Fibroblast of skin of back (primary cell): ENCODE measurements around the gene SNAI3.

ENCODE experiments used
- DNase-seq: peaks from one replicate; pipeline ENCODE4 v3.0.0-alpha.2; 2013

The SNAI3 gene

DNA sequence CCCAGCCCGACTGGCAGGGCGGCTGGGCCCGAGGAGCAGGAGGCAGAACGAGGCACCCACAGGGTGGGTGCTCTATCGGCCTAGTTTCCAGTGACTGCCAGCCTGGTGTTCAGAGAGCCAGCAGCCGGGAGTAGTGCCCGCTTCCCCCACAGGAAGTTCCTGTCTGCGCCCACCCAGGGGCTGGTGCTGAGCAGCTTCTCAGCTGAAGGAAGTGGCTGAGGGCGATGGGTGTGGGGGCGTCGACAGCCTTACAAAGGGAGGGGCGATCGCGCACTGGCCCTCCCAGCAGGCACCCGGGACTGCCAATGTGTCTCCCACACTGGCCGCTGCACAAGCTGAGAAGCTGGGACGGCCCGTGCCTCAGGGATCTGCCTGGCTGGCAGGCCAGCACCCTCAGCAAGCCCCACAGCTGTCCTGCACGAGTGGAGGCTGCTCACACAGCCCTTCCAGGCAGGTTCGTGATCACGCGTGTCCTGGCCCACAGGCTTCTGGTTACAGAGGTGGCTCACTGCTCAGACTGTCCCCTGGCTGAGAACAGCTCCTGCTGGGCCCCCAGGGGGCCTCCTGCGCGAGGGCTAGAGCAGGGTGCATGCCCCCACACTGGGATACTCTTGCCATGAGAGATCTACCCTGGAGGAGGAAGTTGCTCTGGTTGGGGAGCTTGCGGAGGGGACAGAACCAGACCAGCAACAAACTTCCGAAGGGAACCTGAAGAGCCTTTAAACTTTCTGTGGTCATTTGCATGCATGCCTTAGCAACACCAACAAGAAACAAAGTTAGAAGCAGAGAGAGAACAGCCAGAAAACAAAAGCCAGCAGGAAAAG is 17.4 kb upstream of the SNAI3 start:
- no peak for DNase-seq

DNA sequence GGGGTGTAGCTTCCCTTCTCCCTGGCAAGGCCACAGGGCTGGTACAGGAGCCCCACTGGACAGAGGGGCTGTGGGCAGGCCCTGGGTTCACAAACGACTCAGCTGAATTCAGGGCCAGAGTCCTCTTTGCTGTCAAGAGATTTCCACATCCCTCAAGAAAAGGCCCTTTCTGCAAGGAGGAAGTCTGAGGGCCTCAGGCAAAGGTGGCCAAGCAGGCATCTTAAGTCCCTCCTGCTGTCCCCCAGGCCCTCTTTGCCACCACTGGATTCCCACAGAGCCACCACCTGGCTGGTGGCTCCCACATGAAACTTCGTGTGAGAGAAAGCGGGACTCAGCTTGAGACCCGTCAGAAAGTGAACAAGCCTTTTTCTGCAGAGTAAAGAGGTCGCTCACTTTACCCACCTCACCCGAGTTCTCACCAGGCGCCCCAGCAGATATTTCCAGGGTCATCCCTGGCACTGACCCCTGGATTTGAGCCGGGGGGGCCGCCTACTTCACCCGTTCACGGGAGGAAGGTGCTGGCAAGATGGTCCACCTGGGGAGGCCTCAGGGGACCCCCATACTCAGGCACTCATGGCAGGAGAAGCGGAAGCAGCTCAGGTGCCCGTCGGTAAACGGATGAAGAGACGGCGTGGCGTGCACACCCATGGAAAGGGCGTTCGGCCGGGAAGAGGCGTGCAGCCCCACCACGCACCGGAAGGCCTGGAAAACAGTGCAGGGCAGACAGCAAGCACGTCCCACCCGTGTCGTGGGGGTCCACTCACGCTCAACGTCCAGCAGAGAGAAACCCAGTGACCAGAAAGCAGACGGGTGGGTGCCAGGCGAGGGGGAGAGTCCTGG is 16.3 kb upstream of the SNAI3 start:
- DNase-seq, result no peak

DNA sequence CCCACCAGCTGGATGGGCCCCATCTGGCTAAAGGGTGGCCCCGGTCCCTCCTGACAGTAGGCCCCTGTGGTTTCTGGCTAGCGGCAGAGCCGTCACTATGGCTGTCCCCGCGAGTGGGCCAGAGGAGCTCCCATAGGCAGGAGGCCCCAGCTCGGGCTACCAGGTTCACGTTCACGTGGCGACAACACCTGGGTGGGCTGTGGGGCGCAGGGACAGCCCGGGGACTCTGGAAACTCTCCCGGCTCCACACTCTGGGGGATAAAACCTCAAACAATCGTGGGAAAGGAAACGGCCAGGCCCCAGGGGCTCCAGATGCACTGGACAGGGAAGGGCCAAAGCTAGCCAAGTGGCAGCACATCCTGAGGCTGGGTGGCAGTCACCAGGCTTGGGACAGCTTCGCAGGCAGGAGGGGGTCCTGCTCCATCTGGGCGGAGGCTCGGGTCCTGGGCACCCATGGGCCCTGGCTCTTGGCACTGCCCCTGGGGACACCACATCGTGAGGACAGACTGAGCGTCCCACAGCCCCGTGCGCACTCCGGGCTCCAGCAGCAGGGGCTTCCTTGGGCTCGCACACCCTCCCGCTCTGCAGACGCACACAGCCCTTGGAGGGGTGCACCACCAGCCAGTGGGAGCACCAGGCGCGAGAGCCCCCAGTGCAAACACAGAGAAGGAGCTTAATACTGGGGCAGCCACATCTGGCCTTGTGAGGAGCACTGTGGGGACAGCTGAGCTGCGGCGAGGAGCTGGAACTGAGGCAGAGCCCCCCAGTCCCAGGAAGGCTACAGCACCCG is 15.5 kb upstream of the SNAI3 start:
- no peak for DNase-seq

DNA sequence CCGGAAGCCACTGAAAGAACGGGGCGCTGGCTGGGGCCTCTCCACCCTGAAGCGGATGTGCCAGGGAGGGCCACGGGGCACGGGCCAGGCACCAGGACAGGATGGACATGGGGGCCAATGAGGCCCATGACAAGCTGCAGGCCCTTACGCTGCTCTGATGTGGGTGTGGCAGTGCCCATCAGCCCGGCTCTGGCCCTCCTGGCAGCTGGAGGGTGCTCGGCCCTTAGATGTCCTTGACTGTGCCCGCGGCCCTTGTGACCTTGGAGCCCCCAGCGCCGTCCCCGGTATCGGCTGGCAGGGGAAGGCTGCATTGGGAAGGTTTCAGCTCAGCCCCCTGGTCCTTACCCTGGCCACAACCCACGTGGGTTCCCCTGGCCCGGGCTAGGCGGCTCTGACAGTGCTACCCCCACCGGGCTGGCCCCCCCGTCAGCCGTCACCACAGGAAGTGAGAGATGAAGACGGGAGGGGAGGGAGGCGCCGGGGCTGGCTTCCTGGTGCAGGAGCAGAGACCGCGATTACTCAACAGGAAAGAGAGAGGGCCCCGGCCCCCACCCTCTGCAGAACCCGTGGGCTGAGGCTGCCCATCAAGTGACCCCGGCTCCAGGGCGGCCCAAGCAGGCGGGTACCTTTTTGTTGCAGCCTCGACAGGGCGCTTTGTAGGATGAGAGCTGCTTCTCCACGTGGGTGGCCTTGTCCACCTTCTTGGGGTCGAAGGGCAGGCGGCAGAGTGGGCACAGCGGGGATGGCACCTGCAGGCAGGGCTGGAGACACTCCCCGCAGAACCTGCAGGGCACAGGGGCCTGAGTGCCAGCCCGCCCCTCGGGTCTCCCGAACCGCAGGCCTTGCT is 14.6 kb upstream of the SNAI3 start:
- DNase-seq, result peak; percentile 78

DNA sequence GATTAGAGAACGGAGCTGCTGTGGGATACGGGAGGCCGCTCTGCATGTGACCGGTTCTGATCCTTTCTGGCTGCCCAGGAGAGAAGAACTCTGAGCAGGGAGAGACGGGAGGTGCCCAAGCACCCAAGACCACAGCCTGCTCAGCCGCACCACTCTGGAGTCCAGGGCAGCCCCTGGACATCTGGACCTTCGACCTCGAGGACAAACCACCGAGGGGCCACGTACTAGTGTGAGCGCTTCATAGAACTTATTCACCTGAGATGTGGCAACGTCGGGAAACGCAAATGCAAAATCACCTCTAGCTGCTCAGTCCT is 14.0 kb upstream of the SNAI3 start:
- DNase-seq, result no peak

DNA sequence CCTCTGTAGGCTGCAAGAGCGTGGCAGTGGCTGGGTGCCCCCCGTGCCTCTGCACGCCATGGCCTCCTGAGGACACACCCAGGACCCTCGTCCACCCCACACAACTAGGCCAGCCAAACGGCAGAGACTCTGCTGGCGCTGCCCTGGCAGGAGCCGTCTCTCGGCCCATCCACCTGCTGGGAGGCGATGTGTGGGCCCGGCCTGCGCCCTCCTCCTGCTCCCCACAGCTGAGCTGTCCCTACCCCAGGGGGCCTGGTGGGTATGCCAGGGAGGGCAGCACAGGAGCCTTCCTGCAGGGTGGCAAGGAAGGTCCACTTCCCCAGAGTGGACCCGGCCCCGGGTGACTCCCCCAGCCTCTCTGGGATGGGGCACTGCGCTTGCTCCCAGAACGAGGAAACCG is 12.9 kb upstream of the SNAI3 start:
- DNase-seq, result no peak

DNA sequence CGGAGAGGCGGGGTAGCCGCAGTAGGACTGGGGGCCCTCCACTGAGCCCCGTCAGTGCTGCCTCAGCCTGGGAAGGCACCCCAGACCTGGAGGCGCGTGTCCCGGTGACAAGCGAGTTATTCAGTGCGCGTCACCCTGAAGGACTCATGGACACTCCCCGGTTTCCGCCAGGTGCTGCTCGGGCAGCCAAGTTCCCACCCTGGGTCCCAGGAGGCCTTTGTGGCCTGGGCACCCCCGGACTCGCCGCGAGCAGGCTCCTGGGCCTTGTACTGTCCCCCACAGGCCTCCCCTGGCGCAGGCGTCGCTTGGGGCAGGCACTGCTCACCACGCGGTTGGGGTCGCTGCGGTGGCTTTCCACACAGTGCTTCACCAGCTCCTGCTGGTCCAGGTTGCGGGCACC is 12.3 kb upstream of the SNAI3 start:
- no peak for DNase-seq

DNA sequence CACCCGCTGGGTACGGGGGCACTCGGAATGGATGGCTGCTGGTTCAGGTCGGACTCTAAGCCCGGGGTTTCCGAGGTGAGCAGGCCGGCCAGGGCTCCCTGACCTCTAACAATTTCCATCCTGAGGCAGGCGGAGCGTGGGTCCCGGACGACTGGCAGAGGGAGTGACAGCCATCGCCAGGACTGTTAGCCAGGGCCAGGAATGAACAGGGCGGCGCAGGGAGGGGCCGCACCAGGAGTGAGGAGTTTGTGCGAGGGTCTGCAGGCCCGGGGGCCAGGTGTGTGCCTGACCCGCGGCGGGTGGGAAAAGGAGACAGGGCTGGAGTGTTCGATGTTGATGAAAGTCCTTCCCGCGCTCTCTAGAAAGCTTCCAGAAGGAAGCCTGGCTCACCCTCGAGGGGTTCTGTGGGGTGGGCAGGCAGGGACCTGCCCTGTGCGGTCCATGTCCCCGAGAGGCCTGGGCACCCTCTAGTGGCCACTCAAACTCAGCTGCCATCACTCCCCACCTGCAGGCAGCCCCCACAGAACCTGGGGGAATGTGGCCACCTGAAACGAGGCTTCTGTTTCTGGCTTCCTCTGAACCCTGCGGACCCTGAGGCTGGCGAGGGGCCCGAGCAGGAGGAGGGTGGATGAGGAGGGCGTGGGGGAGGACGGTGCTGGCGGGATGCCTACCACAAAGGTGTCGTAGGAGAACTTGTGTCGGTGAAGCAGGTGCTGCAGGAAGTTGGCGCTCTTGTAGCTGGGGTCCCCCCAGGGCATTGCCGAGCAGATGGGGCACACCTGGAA is 11.7 kb upstream of the SNAI3 start:
- DNase-seq, result no peak

DNA sequence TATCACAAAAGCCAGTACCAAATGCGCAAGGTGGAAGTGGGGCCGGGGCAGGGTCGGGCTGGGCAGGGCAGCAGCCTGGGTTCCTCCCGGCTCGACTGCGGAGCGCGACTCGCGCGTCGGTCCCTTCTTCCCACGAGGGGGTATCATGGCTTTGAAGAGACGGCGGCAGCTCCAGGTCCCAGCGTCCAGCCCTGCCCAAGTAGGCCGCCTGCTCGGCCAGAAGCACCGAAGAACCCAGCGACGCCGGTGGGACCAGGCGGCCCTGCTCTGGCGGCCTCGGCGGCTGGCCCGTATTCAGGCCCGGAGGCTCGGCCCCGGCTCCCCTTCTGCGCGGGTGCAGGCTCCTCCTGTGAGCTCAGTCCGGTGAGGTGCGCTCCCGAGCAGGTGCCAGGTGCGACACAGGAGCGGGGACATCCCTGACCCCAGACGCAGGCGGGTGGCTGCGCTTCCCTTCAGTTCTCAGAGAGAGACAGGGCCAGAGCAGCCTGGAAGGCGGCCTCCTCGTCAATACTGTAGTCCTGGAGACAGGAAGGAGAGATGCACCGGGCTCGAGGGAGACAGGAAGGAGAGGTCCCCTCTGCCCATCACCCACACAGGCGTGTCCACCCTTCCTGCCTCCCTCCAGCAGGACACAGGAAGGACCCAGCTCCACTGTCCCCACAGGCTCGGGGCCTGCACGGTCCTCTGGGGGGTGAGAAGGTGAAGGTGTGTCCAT is 11.0 kb upstream of the SNAI3 start:
- DNase-seq, result no peak

DNA sequence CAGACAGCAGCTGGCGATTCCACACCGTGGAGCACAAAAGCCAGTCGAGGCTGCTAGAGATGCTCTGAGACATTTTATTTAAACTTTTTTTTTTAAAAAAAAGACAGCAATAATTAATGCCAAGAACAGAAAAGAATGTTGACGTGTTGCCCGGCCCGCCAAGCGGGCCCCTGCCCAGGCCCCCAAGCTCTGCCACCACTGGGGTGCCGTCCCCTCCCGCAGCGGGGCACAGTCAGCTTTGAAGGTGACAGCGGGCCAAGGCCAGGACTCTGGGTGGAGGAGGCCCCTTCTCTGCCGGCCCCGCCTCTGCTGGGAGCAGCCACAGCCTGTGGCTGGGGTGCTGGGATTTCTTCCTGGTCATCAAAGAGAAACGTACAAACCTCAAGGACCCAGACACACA is 10.1 kb upstream of the SNAI3 start:
- no peak for DNase-seq

DNA sequence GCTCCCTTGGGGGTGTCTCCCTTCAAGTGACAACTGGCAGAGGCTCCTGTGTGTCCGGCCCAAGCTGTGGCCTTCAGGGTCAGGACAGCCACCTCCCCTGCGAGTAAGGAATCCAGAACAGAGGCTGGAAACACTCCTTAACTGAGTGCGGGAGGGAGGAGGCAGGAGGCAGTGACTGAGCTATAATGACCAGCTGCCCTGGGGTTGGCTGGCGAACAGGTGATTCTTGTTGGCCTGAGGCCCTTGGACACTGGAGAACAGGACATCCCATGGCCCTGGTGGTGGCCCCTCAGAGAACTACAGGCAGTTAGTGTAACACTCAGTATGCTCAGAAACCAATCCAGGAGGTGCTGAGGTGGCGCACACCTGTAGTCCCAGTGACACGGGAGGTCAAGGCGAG is 9.4 kb upstream of the SNAI3 start:
- no peak for DNase-seq

DNA sequence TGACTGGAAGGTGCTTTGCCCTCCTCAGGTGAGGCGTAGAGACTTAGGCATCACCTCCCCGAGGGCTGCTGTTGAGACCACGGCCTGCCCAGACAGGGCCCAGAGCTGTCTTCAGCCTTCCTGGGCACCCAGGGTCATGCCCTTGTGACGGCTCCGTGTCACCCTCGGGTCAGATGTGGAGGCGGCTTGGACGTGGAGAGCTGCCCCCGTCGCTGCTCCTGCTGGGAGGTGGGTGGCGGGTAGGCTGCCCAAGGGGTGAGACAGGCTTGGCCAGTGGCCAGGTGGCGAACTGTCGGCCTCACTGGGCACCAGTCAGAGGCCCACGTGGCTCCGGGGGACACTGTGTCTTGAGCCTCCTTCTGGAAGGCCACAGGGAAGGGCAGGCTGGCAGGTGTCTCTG is 8.9 kb upstream of the SNAI3 start:
- no peak for DNase-seq

DNA sequence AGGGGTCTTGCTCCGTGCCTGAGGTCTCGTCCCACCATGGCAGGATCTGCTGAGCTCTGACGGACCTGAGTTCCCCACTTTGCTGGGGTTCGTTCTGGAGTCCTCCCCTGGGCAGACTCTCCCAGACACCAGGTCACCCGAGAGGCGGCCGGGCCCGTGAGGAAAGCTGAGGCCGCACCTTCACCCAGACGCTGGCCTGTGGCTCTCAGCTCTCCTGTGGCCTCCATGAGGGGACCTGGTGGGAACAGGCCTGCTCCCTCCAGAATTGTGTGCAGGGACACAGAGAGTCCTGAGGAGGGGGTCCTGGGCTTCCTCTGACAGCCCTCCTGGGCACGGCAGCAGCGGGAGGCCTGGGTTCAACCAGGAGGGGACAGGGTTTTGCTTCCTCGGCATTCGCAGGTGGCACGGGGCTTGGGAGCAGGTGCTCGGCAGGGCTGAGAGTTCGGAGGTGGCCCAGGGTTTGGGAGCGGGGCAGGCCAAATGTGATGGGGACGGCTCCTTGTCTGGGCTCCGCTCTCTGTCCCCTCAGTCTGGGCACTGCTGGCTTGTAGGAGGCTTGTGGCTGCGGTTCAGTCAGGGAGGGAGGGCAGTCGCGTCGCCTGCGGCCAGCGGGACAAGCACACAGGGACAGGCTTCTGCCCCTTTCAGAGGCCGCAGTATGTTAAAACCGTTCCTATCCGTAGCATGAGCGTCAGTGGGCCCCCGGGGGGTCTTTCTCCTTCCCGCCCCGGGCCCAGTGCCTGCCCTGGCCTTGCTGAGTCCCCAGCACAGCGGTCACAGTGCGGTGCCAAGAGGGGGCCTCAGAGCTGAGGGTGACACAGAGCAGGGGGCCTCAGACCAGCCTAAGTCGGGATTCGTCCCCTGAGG is 8.1 kb upstream of the SNAI3 start:
- DNase-seq, result no peak

DNA sequence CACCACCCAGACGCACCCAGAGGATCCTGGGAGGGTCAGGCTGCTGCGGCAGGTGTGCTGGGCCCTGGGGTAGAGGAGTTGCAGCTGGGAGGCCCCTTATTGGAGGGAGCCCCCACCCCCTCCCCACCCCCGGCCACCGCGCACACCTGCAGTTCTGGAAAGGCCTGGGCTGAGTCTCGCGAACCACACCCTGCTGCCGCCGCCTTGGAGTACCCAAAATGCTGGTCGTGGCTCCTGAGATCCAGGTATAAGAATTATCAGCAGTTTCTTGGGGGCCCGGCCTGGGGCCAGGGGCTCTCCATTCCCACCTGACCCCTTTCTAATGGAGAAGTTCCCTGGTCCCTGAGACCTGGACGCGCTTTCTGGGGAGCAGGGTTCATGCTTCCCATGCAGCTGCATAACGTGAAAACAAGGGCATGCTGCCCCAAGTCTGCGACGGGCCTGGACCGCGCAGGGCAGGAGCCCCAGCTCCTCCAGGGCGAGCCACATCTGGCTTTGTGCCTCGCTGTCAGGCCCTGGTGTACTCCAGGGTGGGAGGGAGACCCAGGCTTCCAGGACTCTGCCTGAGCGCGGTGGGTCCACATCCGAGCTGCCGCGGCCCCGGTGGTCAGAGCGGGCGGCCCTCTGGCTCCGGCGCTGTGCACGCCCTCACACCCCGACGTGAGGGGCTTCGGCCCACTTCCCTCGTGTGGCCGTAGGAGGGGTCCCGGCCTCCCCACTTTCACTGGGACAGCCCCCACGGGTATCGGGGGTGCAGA is 7.3 kb upstream of the SNAI3 start:
- no peak for DNase-seq

DNA sequence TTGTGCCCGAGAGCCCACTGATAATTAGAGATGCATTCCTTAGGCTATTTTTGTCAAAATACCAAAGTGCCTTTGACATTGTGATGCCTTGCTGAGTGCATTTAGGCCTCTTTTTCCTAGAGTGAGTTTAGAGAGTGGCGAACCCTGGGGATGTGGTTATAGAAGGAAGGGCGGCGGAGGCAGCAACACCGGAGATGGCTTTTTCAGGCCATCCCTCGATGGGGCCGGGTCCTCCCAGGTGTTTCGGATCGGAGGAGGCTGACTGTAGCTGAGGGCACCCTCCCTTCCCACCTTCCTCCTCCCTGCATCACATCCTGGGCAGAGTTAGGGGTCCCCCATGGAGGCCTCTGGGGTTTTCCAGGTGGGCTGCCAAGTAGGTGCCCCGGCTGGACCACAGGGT is 6.6 kb upstream of the SNAI3 start:
- DNase-seq, result no peak

DNA sequence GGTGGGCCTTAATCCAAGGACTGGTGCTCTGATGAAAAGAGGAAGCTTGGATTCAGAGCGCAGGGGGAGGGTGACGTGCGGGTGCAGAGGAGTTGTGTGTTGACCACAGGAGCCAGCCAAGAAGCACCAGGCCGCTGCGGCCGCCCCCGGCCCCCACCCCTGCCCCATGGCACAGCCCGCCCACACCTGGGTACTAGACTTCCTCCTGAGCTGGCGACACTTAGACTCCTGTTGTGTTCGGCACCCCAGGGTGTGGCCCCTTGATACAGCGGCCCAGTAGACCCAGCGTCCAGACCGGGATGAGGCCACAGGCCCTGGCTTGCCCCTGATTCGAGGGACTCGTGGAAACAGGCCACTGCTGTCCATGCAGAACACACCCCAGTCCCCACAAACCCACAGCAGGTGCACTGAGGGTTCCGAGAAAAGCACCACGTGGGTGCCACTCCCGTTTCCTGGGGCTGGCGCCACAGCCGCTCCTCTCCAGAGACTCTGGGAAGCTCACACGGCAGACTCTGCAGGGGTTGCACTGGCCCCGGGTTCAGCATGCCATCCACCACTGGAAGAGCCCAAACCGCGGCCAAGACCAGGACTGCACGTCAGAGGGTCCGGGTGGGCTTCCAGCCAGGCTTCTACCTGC is 5.7 kb upstream of the SNAI3 start:
- no peak for DNase-seq

DNA sequence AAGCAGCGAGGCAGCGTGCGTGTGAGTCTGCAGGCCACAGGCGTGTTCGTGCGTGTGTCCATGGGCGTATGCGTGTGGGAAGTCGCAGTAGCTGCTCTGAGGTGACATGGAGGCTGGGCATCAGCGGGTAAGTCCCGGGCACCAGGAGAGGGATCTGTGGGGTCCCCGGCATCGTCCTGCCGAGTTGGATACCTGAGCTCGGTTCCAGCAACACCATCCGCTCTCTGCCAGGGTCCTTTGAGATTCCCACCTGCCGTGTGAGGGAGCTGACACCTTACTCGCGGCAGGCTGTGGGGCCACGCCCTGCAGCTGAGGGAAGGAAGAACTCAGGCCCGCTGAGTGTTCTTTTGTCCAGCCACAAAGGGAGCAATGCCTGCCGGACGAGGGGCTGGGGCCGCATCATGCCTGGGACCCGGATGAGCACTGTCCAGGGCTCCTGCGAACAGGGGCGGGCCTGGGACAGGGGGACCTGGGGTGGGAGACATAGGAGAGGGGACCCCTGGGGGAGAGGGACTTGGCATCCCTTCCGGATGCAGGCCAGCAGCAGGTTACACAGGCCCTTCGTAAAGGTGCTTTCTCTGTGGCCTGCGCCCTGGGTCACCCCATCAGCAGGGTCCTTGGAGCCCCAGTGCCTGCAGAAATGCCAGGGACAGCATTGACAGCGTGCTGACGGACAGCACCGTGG is 5.0 kb upstream of the SNAI3 start:
- no peak for DNase-seq
